CD4-positive, alpha-beta T cell (primary cell): ENCODE data around the gene ABL1. TPM values are rescaled to one million over a fixed set of nuclear protein-coding genes. Genes with fewer than 3 reads are reported as not detected.
"Not testable (repeated sequence)": the region's sequence is repeated elsewhere in the genome, so short reads cannot be mapped to it uniquely, and the experiment has no call there.

Experiments used
- ATAC-seq: fragments of 200-7000 bp; cut with Tn5 transposase; one replicate; pipeline ENCODE4 v1.10.0; 2022; ENCODE audit warnings: mild to moderate bottlenecking; ENCODE audit not compliant: poor library complexity
- CTCF ChIA-PET: fragments of 350-600 bp; sonication (Branson Sonifier 250); formaldehyde crosslinking; loops from one replicate; lab custom pipeline; 2021; ENCODE audit warnings: antibody characterized with exemption, inconsistent platforms; lab: Charles Lee
- POLR2A ChIA-PET: fragments of 350-600 bp; sonication (Branson Sonifier 250); formaldehyde crosslinking; loops from one replicate; lab custom pipeline; 2021; ENCODE audit warnings: antibody characterized with exemption, inconsistent platforms; lab: Charles Lee
- DNase-seq, 14 experiments: peaks; one replicate each; pipeline ENCODE4 v3.0.0-alpha.2; 2013 to 2020; ENCODE audit warnings: mixed read lengths in 2 of 14
- H3K27ac ChIP-seq, 2 donors: one replicate each; pipeline versions ENCODE4 v1.5.1 to v1.7.0; 2013; ENCODE audit warnings: low read length in 2 of 2, low read depth in 1 of 2, mild to moderate bottlenecking in 1 of 2
- H3K27me3 ChIP-seq, 2 experiments: 1 replicate in 1 of 2; 2 replicates in 1 of 2; pipeline versions ENCODE4 v1.6.1 to v1.7.0; 2013; ENCODE audit warnings: low read length in 2 of 2, control low read depth in 1 of 2, mild to moderate bottlenecking in 1 of 2, moderate library complexity in 1 of 2; ENCODE audit not compliant: insufficient read depth in 2 of 2, control insufficient read depth in 1 of 2
- H3K36me3 ChIP-seq: one replicate; pipeline ENCODE4 v1.6.1; 2013; ENCODE audit warnings: low read length, control low read depth; ENCODE audit not compliant: insufficient read depth
- H3K4me1 ChIP-seq: one replicate; pipeline ENCODE4 v1.6.1; 2013; ENCODE audit warnings: low read length, control low read depth; ENCODE audit not compliant: insufficient read depth
- H3K4me3 ChIP-seq: one replicate; pipeline ENCODE4 v1.5.1; 2013; ENCODE audit warnings: mild to moderate bottlenecking, low read length, moderate library complexity
- H3K9me3 ChIP-seq, 2 experiments: 1 replicate in 1 of 2; 2 replicates in 1 of 2; pipeline versions ENCODE4 v1.6.1 to v1.7.0; 2013; ENCODE audit warnings: low read length in 2 of 2, mild to moderate bottlenecking in 2 of 2, control low read depth in 1 of 2, moderate library complexity in 1 of 2; ENCODE audit not compliant: control insufficient read depth in 1 of 2, insufficient read depth in 1 of 2
- H3K27ac Mint-ChIP-seq: one replicate; pipeline ENCODE4 v1.8.0; 2020; ENCODE audit warnings: mixed read lengths
- H3K27me3 Mint-ChIP-seq: one replicate; pipeline ENCODE4 v1.8.0; 2021; ENCODE audit warnings: mixed read lengths
- H3K36me3 Mint-ChIP-seq: one replicate; pipeline ENCODE4 v1.8.0; 2021; ENCODE audit warnings: low read depth, mixed read lengths
- H3K4me1 Mint-ChIP-seq: one replicate; pipeline ENCODE4 v1.8.0; 2021; ENCODE audit warnings: low read depth, mixed read lengths
- H3K4me3 Mint-ChIP-seq: one replicate; pipeline ENCODE4 v1.8.0; 2020; ENCODE audit warnings: mild to moderate bottlenecking, mixed read lengths
- H3K9me3 Mint-ChIP-seq: one replicate; pipeline ENCODE4 v1.8.0; 2020; ENCODE audit warnings: mixed read lengths
- CTCF ChIP-seq: fragments of 200-600 bp; IDR thresholded peaks from one replicate; pipeline ENCODE4 v1.8.0; 2022; ENCODE audit warnings: antibody characterized with exemption, mild to moderate bottlenecking
- intact Hi-C, 2 experiments: fragments of 100-400 bp; cut with DNase I in 1 of 2; cut with micrococcal nuclease in 1 of 2; formaldehyde crosslinking; loops; one replicate each; pipeline versions ENCODE4 v1.15.1 to v1.9.0; 2023 to 2025; cut with DNase I, micrococcal nuclease
- total RNA-seq, 174 experiments: library from RNA in 2 of 174; stranded (reverse) in 2 of 174; gene quantifications; one replicate each; pipeline ENCODE4 v1.2.3 and lab custom pipeline; 2021 to 2026

ABL1 gene
- total RNA-seq, 2 experiments from 2014 or later: 29.8 to 33.7 TPM

- H3K4me3 Mint-ChIP-seq: no peak overlapping the region
- peaks cover 15% of the 10 kb centered on the region for H3K36me3 Mint-ChIP-seq
- ATAC-seq: no peak
Measured at GRCh38 chr9:130789747-130790672, 45.0 kb upstream of the ABL1 start.

GRCh38 chr9:130791303-130791894 lies 43.7 kb upstream of the ABL1 start:
- Mint-ChIP-seq H3K4me1 (peaks cover 5% of the 10 kb centered on the region), H3K36me3 (peaks cover 10% of the 10 kb centered on the region), H3K4me3 (no peak overlapping the region), H3K27ac (no peak overlapping the region), H3K9me3 (peaks cover 9% of the 10 kb centered on the region), H3K27me3 (no peaks in the 10 kb centered on the region)
- Histone ChIP-seq H3K4me1 (no peaks in the 10 kb centered on the region), H3K27me3 (no peaks in the 10 kb centered on the region), H3K27ac (no peak overlapping the region), H3K4me3 (no peak overlapping the region), H3K9me3 (peaks cover 0 to 8% of the 10 kb centered on the region in 2 experiments), H3K36me3 (no peaks in the 10 kb centered on the region)
- ChIA-PET CTCF (no interaction called here), POLR2A (no interaction called here)
- no peak for TF ChIP-seq CTCF
- ATAC-seq: no peak
- intact Hi-C loops: no loop called here
- no peak for DNase-seq

More at GRCh38 chr9:130789747-130790672, 45.0 kb upstream of the ABL1 start:
- Mint-ChIP-seq H3K27me3 (no peaks in the 10 kb centered on the region), H3K4me1 (peaks cover 5% of the 10 kb centered on the region), H3K9me3 (peaks cover 9% of the 10 kb centered on the region), H3K27ac (no peak overlapping the region)
- Histone ChIP-seq H3K9me3 (peaks cover 0 to 8% of the 10 kb centered on the region in 2 experiments), H3K36me3 (no peaks in the 10 kb centered on the region), H3K27ac (no peak overlapping the region), H3K4me3 (no peak overlapping the region), H3K27me3 (no peaks in the 10 kb centered on the region), H3K4me1 (no peaks in the 10 kb centered on the region)
- no peak for TF ChIP-seq CTCF
- intact Hi-C loops: no loop called here
- DNase-seq: no peak
- ChIA-PET CTCF (no interaction called here), POLR2A (interaction anchor here (0.6 kb wide), 1 partner anchor 79 kb away, joined by 3 read pairs; no protein-coding TSS in a partner anchor)

- Mint-ChIP-seq H3K4me1 (no peaks in the 10 kb centered on the region), H3K9me3 (peaks cover 3% of the 10 kb centered on the region), H3K36me3 (no peaks in the 10 kb centered on the region), H3K27me3 (no peaks in the 10 kb centered on the region), H3K4me3 (no peak overlapping the region), H3K27ac (no peak overlapping the region)
- Histone ChIP-seq H3K36me3 (no peaks in the 10 kb centered on the region), H3K4me1 (no peaks in the 10 kb centered on the region), H3K9me3 (peaks cover 0 to 4% of the 10 kb centered on the region in 2 experiments), H3K27me3 (no peaks in the 10 kb centered on the region), H3K4me3 (no peak overlapping the region), H3K27ac (no peak overlapping the region)
- intact Hi-C loops: no loop called here
- ChIA-PET POLR2A (no interaction called here), CTCF (no interaction called here)
- DNase-seq (no peak), ATAC-seq (no peak)
- no peak for TF ChIP-seq CTCF
Measured at GRCh38 chr9:130793589-130793988, 41.5 kb upstream of the ABL1 start.

- DNase-seq, H3K4me3 Mint-ChIP-seq, H3K9me3 ChIP-seq, ATAC-seq, H3K4me1 Mint-ChIP-seq, H3K4me3 ChIP-seq, H3K27me3 Mint-ChIP-seq, H3K4me1 ChIP-seq, H3K27ac ChIP-seq, H3K27me3 ChIP-seq, H3K9me3 Mint-ChIP-seq, CTCF ChIA-PET, H3K27ac Mint-ChIP-seq, H3K36me3 Mint-ChIP-seq, intact Hi-C loops, H3K36me3 ChIP-seq: not testable (repeated sequence)
- POLR2A ChIA-PET: interaction anchor here (0.7 kb wide), 1 partner anchor 30 kb away, joined by 3 read pairs; no protein-coding TSS in a partner anchor
Measured at GRCh38 chr9:130794021-130794420, 41.0 kb upstream of the ABL1 start.

- H3K27me3 ChIP-seq, ATAC-seq, H3K4me1 ChIP-seq, H3K4me3 Mint-ChIP-seq, H3K9me3 Mint-ChIP-seq, H3K4me3 ChIP-seq, H3K36me3 ChIP-seq, H3K27ac ChIP-seq, DNase-seq, H3K4me1 Mint-ChIP-seq, H3K36me3 Mint-ChIP-seq, H3K27me3 Mint-ChIP-seq, CTCF ChIA-PET, intact Hi-C loops, H3K27ac Mint-ChIP-seq, H3K9me3 ChIP-seq: not testable (repeated sequence)
- POLR2A ChIA-PET: interaction anchor here (0.7 kb wide), 1 partner anchor 29 kb away, joined by 3 read pairs; no protein-coding TSS in a partner anchor
Measured at GRCh38 chr9:130794423-130794822, 40.6 kb upstream of the ABL1 start.
